Ishikawa (cell line): Measurements from ENCODE around the gene CTNNA3.

Experiments
- CREB1 ChIP-seq: IDR thresholded peaks from 2 replicates; pipeline ENCODE4 v1.6.1; 2012; ENCODE audit warnings: low read depth
- EGR1 ChIP-seq: IDR thresholded peaks from 2 replicates; pipeline ENCODE4 v1.6.1; 2012
- EP300 ChIP-seq: IDR thresholded peaks from 2 replicates; pipeline ENCODE4 v1.6.1; 2012; ENCODE audit warnings: borderline replicate concordance
- FOXM1 ChIP-seq: IDR thresholded peaks from 2 replicates; pipeline ENCODE4 v1.6.1; 2012; ENCODE audit warnings: low read depth, borderline replicate concordance
- RAD21 ChIP-seq: IDR thresholded peaks from 2 replicates; pipeline ENCODE4 v1.6.1; 2012; ENCODE audit warnings: low read depth
- TAF1 ChIP-seq: IDR thresholded peaks from 2 replicates; pipeline ENCODE4 v1.6.1; 2012; ENCODE audit warnings: low read depth, mild to moderate bottlenecking
- TCF12 ChIP-seq: IDR thresholded peaks from 2 replicates; pipeline ENCODE4 v1.6.1; 2012; ENCODE audit warnings: low read depth
- TEAD4 ChIP-seq: IDR thresholded peaks from 2 replicates; pipeline ENCODE4 v1.6.1; 2012
- YY1 ChIP-seq: IDR thresholded peaks from 2 replicates; pipeline ENCODE4 v1.6.1; 2012; ENCODE audit warnings: low read depth
- ZBTB7A ChIP-seq: IDR thresholded peaks from 2 replicates; pipeline ENCODE4 v1.6.1; 2012; ENCODE audit warnings: low read depth
- TF ChIP-seq, protein P1 (sequence below): IDR thresholded peaks from 2 replicates; pipeline ENCODE4 v1.6.1; 2012; ENCODE audit warnings: low read depth, mild to moderate bottlenecking
- TF ChIP-seq, protein P2 (sequence below): IDR thresholded peaks from 2 replicates; pipeline ENCODE4 v1.6.1; 2012
- TF ChIP-seq, protein P3 (sequence below): IDR thresholded peaks from 2 replicates; pipeline ENCODE4 v1.6.1; 2012

DNA sequence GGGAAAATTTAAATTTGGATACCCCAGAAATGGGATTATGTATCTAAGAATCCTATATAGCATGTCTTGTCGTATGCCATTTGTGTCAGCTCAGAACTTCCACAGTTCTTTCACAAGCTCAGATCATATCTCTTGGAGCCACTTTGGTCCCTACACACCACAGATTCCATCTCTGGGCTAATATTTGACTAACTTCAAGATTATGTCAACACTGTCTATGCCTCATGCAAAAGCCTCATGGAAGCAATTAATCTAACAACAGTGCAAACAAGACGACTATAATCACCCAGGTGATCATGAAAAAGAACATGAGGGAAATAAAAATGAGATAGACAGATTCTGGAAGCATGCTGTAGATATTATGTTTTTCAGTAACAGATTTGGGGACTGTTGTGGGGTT is 581.0 kb downstream of the CTNNA3 start:
- TF ChIP-seq EP300 (no peak), EGR1 (no peak), TCF12 (no peak), FOXM1 (no peak), ZBTB7A (no peak), CREB1 (no peak), RAD21 (no peak), YY1 (no peak), TAF1 (no peak), TEAD4 (no peak)
- TF ChIP-seq, protein P1, sequence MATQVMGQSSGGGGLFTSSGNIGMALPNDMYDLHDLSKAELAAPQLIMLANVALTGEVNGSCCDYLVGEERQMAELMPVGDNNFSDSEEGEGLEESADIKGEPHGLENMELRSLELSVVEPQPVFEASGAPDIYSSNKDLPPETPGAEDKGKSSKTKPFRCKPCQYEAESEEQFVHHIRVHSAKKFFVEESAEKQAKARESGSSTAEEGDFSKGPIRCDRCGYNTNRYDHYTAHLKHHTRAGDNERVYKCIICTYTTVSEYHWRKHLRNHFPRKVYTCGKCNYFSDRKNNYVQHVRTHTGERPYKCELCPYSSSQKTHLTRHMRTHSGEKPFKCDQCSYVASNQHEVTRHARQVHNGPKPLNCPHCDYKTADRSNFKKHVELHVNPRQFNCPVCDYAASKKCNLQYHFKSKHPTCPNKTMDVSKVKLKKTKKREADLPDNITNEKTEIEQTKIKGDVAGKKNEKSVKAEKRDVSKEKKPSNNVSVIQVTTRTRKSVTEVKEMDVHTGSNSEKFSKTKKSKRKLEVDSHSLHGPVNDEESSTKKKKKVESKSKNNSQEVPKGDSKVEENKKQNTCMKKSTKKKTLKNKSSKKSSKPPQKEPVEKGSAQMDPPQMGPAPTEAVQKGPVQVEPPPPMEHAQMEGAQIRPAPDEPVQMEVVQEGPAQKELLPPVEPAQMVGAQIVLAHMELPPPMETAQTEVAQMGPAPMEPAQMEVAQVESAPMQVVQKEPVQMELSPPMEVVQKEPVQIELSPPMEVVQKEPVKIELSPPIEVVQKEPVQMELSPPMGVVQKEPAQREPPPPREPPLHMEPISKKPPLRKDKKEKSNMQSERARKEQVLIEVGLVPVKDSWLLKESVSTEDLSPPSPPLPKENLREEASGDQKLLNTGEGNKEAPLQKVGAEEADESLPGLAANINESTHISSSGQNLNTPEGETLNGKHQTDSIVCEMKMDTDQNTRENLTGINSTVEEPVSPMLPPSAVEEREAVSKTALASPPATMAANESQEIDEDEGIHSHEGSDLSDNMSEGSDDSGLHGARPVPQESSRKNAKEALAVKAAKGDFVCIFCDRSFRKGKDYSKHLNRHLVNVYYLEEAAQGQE: no peak
- TF ChIP-seq, protein P2, sequence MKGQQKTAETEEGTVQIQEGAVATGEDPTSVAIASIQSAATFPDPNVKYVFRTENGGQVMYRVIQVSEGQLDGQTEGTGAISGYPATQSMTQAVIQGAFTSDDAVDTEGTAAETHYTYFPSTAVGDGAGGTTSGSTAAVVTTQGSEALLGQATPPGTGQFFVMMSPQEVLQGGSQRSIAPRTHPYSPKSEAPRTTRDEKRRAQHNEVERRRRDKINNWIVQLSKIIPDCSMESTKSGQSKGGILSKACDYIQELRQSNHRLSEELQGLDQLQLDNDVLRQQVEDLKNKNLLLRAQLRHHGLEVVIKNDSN: no peak
- TF ChIP-seq, protein P3, sequence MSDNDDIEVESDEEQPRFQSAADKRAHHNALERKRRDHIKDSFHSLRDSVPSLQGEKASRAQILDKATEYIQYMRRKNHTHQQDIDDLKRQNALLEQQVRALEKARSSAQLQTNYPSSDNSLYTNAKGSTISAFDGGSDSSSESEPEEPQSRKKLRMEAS: no peak
